ENCODE data around the gene WRAP53. TPM values are rescaled to one million over a fixed set of nuclear protein-coding genes. Genes with fewer than 3 reads are reported as not detected.

Gene WRAP53
- total and polyA plus RNA-seq, 7 donors, result 3.6 to 16.3 (median 5.4) TPM

GRCh38 chr17:7716901-7717755 lies 28.9 kb downstream of the WRAP53 start, which contains the start of gene DNAH2:
DNAH2 (plus strand) TSS chr17:7717744; CDS start chr17:7719735, 1,991 bp downstream.
- no peak for TF ChIP-seq POLR2A (IDR thresholded peaks at IDR 0.05)
- peak in 2 of 4 donors; percentile 29 to 53 for TF ChIP-seq POLR2AphosphoS5 (IDR thresholded peaks at IDR 0.05)
- TF ChIP-seq, protein P1, sequence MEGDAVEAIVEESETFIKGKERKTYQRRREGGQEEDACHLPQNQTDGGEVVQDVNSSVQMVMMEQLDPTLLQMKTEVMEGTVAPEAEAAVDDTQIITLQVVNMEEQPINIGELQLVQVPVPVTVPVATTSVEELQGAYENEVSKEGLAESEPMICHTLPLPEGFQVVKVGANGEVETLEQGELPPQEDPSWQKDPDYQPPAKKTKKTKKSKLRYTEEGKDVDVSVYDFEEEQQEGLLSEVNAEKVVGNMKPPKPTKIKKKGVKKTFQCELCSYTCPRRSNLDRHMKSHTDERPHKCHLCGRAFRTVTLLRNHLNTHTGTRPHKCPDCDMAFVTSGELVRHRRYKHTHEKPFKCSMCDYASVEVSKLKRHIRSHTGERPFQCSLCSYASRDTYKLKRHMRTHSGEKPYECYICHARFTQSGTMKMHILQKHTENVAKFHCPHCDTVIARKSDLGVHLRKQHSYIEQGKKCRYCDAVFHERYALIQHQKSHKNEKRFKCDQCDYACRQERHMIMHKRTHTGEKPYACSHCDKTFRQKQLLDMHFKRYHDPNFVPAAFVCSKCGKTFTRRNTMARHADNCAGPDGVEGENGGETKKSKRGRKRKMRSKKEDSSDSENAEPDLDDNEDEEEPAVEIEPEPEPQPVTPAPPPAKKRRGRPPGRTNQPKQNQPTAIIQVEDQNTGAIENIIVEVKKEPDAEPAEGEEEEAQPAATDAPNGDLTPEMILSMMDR (IDR thresholded peaks at IDR 0.05), result peak in 3 of 4 experiments; percentile 6 to 27 (median 13)
- intact Hi-C loops (cut with DNase I), result loop anchor here (1.0 kb wide), 1 partner anchor 29 kb away; the partner anchor contains the start of gene WRAP53
- 1% methylated on average over 64 of the region's 64 CpGs for WGBS, 2 donors
- H3K4me1 ChIP-seq, result peaks cover 0 to 23% (median 20%) of the 10 kb centered on the region in 4 donors
- H3K27ac ChIP-seq, result peak within 1 kb of the TSS; percentile 58 to 71 (median 62)
- no peaks in the 10 kb centered on the region for H3K36me3 ChIP-seq
- peaks cover 5 to 44% (median 26%) of the 10 kb centered on the region in 3 donors for H3K27me3 ChIP-seq
- peak; percentile 90 for DNase-seq
- peak within 1 kb of the TSS; percentile 43 to 68 (median 57) for H3K4me3 ChIP-seq
- H3K9me3 ChIP-seq, result no peaks in the 10 kb centered on the region

- 2 to 3% methylated on average over 16 of the region's 16 CpGs for WGBS, 2 donors
- intact Hi-C loops (cut with DNase I), result loop anchor here (1.0 kb wide), 1 partner anchor 30 kb away; the partner anchor contains the start of gene WRAP53
- Histone ChIP-seq H3K36me3 (no peaks in the 10 kb centered on the region), H3K4me3 (peak overlapping the region; percentile 43 to 68 (median 57)), H3K9me3 (no peaks in the 10 kb centered on the region), H3K27me3 (peaks cover 0 to 37% (median 19%) of the 10 kb centered on the region in 3 donors), H3K27ac (peak overlapping the region; percentile 58 to 71 (median 62)), H3K4me1 (peaks cover 0 to 23% (median 20%) of the 10 kb centered on the region in 4 donors)
- TF ChIP-seq, protein P1 (IDR thresholded peaks at IDR 0.05), result no peak
- TF ChIP-seq POLR2A (IDR thresholded peaks at IDR 0.05) (no peak), EP300 (IDR thresholded peaks at IDR 0.05) (no peak), POLR2AphosphoS5 (IDR thresholded peaks at IDR 0.05) (no peak)
- no peak for DNase-seq
These were observed 29.6 kb downstream of the WRAP53 start for GRCh38 chr17:7717756-7718350.

DNA sequence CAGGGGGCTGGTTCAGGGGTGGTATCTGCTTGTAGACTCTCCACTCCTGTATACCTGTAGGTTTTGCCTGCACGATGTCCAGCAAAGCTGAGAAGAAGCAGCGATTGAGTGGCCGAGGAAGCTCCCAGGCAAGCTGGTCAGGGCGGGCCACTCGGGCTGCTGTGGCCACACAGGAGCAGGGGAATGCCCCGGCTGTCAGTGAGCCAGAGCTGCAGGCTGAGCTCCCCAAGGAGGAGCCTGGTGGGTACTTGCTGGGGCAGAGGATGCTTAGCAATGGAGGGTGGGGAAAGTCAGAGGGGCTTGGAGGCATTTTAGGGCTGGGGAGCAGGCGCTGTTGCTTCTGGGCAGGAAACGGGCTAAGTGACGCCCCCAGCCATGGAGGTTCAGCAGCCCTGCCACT lies 31.4 kb downstream of the WRAP53 start:
- no peaks in the 10 kb centered on the region for H3K36me3 ChIP-seq
- peaks cover 0 to 36% (median 13%) of the 10 kb centered on the region in 3 donors for H3K27me3 ChIP-seq
- H3K27ac ChIP-seq, result no peak overlapping the region
- peaks cover 0 to 23% (median 20%) of the 10 kb centered on the region in 4 donors for H3K4me1 ChIP-seq
- intact Hi-C loops (cut with DNase I), result no loop called here
- no peaks in the 10 kb centered on the region for H3K9me3 ChIP-seq
- WGBS, 2 donors, result 81% methylated on average over 9 of the region's 9 CpGs
- no peak for DNase-seq
- H3K4me3 ChIP-seq, result no peak overlapping the region
- TF ChIP-seq, protein P1 (IDR thresholded peaks at IDR 0.05), result no peak
- TF ChIP-seq EP300 (IDR thresholded peaks at IDR 0.05) (no peak), POLR2A (IDR thresholded peaks at IDR 0.05) (no peak), POLR2AphosphoS5 (IDR thresholded peaks at IDR 0.05) (no peak)

- TF ChIP-seq, protein P1 (IDR thresholded peaks at IDR 0.05), result no peak
- TF ChIP-seq POLR2AphosphoS5 (IDR thresholded peaks at IDR 0.05), result no peak
- TF ChIP-seq EP300 (IDR thresholded peaks at IDR 0.05), result no peak
- TF ChIP-seq POLR2A (IDR thresholded peaks at IDR 0.05), result no peak
- DNase-seq, result no peak
- 57 to 63% methylated on average over 4 of the region's 4 CpGs for WGBS, 2 donors
- no peak overlapping the region for H3K4me3 ChIP-seq
- no peaks in the 10 kb centered on the region for H3K36me3 ChIP-seq
- no peaks in the 10 kb centered on the region for H3K9me3 ChIP-seq
- H3K27me3 ChIP-seq, result peaks cover 0 to 36% (median 9%) of the 10 kb centered on the region in 3 donors
- intact Hi-C loops (cut with DNase I), result no loop called here
- peaks cover 0 to 23% (median 20%) of the 10 kb centered on the region in 4 donors for H3K4me1 ChIP-seq
- H3K27ac ChIP-seq, result no peak overlapping the region
These were observed 31.8 kb downstream of the WRAP53 start for GRCh38 chr17:7720125-7720524.
